SK-N-MC (cell line): ENCODE measurements around the gene SHROOM3.

Experiments
- DNase-seq: peaks from one replicate; pipeline ENCODE4 v3.0.0-alpha.2; 2011; ENCODE audit warnings: low read depth, low spot score
- H3K27ac ChIP-seq: fragments of 200-600 bp; sonication (generic); 2 replicates; pipeline ENCODE4 v1.5.1; 2016; ENCODE audit warnings: mixed run types
- H3K36me3 ChIP-seq: fragments of 200-600 bp; sonication (generic); 2 replicates; pipeline ENCODE4 v1.6.1; 2017; ENCODE audit warnings: antibody characterized with exemption, low read length, mixed read lengths; ENCODE audit not compliant: insufficient read depth
- H3K4me3 ChIP-seq: fragments of 200-600 bp; sonication (generic); 2 replicates; pipeline ENCODE4 v1.5.1; 2016
- H3K9ac ChIP-seq: fragments of 200-600 bp; sonication (generic); 2 replicates; pipeline ENCODE4 v1.8.0; 2017; ENCODE audit warnings: mixed run types, mixed read lengths; ENCODE audit not compliant: insufficient read length
- H3K9me3 ChIP-seq: fragments of 200-600 bp; sonication (generic); 2 replicates; pipeline ENCODE4 v1.6.1; 2017; ENCODE audit warnings: low read depth, mild to moderate bottlenecking, antibody characterized with exemption, low read length, moderate library complexity, mixed read lengths
- EZH2 ChIP-seq: fragments of 200-600 bp; sonication (generic); IDR thresholded peaks from one replicate; pipeline ENCODE4 v1.6.1; 2017; ENCODE audit warnings: antibody characterized with exemption
- FOXP2 ChIP-seq: optimal IDR thresholded peaks from 2 replicates; pipeline ENCODE3; 2011; ENCODE audit warnings: mild to moderate bottlenecking, moderate library complexity; ENCODE audit not compliant: insufficient read depth; ENCODE audit errors: extremely low read length, control extremely low read depth
- POLR2AphosphoS5 ChIP-seq: IDR thresholded peaks from 2 replicates; pipeline ENCODE4 v1.6.1; 2012; ENCODE audit warnings: mild to moderate bottlenecking, low read depth, low read length, borderline replicate concordance

The SHROOM3 gene

DNA sequence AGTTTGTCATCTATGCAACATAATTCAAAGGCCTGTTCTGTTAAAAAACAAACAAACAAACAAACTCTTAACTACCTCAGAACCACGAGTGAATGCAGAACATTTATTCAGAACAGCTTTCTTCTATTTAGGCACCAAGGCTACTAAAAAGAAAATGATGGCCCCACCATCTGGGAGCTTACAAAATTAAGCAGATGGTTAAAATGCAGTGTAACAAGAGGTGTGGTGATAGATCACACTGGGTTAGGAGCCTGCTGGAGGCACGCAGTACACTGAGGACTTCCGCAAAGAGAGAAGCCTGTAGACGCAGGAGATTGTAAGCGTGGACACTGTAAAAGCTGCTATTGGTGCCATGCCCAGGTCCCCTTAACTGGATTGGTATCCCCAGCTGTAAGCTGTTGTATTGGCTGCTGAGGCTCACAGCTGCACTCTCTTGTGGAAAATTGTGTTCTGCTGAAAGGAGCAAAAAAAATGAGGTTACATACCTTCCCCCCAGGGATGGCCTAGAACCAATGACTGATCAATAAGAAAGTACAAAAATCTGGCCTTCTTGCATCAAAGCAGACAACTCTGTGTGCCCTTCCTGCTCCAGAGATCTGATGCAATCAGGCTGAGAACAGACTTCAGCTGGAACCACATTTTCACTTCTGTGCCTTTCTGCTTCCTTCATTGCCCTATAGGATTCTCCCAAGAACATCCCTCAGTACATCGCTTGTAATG, 60.0 kb downstream of the SHROOM3 start:
- Histone ChIP-seq H3K36me3 (no peaks in the 10 kb centered on the region), H3K4me3 (no peak overlapping the region), H3K9me3 (no peaks in the 10 kb centered on the region), H3K27ac (no peak overlapping the region), H3K9ac (no peak overlapping the region)
- DNase-seq = no peak
- no peak for TF ChIP-seq POLR2AphosphoS5
- no peak for TF ChIP-seq FOXP2
- TF ChIP-seq EZH2 = no peak

GRCh38 chr4:76498550-76498949, 63.5 kb downstream of the SHROOM3 start:
- Histone ChIP-seq H3K27ac (no peak overlapping the region), H3K36me3 (no peaks in the 10 kb centered on the region), H3K4me3 (no peak overlapping the region), H3K9me3 (no peaks in the 10 kb centered on the region), H3K9ac (no peak overlapping the region)
- no peak for DNase-seq
- TF ChIP-seq FOXP2 (no peak), EZH2 (no peak), POLR2AphosphoS5 (no peak)

- Histone ChIP-seq H3K36me3 (no peaks in the 10 kb centered on the region), H3K9me3 (no peaks in the 10 kb centered on the region), H3K27ac (no peak overlapping the region), H3K4me3 (no peak overlapping the region), H3K9ac (no peak overlapping the region)
- TF ChIP-seq FOXP2 (no peak), EZH2 (no peak), POLR2AphosphoS5 (no peak)
- no peak for DNase-seq
Observed at GRCh38 chr4:76499461-76499860, 64.4 kb downstream of the SHROOM3 start.

DNA sequence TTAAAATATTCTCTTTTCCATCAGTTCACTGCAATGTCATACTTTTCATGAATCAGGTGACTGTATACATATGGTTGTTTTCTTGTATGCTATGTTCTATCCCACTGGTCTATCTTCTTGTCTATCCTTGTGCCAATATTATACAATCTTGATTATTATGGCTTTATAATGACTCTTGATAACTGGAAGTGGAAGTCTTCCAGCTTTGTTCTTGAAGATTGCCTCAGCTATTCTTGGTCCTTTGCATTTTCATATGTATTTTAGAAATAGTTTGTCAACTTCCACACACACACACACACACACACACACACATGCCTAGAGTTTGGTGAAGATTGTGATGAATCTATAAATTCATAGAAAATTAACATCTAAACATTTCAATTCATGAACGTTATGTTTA, 67.9 kb downstream of the SHROOM3 start:
- no peak for DNase-seq
- Histone ChIP-seq H3K9me3 (no peaks in the 10 kb centered on the region), H3K27ac (no peak overlapping the region), H3K36me3 (no peaks in the 10 kb centered on the region), H3K9ac (no peak overlapping the region), H3K4me3 (no peak overlapping the region)
- TF ChIP-seq EZH2 = no peak
- TF ChIP-seq POLR2AphosphoS5 = no peak
- TF ChIP-seq FOXP2 = no peak

- Histone ChIP-seq H3K36me3 (no peaks in the 10 kb centered on the region), H3K9ac (no peak overlapping the region), H3K9me3 (no peaks in the 10 kb centered on the region), H3K4me3 (no peak overlapping the region), H3K27ac (no peak overlapping the region)
- DNase-seq = peak; percentile 48
- TF ChIP-seq EZH2 (no peak), POLR2AphosphoS5 (no peak), FOXP2 (no peak)
Observed at GRCh38 chr4:76504613-76505465, 69.8 kb downstream of the SHROOM3 start.

GRCh38 chr4:76511947-76512346, 76.9 kb downstream of the SHROOM3 start:
- no peak overlapping the region for H3K27ac ChIP-seq
- TF ChIP-seq POLR2AphosphoS5 = no peak
- TF ChIP-seq EZH2 = no peak
- no peak for TF ChIP-seq FOXP2
- H3K4me3 ChIP-seq = no peak overlapping the region
- no peaks in the 10 kb centered on the region for H3K36me3 ChIP-seq
- H3K9me3 ChIP-seq = no peaks in the 10 kb centered on the region
- no peak overlapping the region for H3K9ac ChIP-seq
- no peak for DNase-seq

- Histone ChIP-seq H3K27ac (no peak overlapping the region), H3K9me3 (no peaks in the 10 kb centered on the region), H3K9ac (no peak overlapping the region), H3K4me3 (no peak overlapping the region), H3K36me3 (no peaks in the 10 kb centered on the region)
- TF ChIP-seq EZH2 (no peak), POLR2AphosphoS5 (no peak), FOXP2 (no peak)
- no peak for DNase-seq
Observed at GRCh38 chr4:76513482-76513881, 78.5 kb downstream of the SHROOM3 start.

DNA sequence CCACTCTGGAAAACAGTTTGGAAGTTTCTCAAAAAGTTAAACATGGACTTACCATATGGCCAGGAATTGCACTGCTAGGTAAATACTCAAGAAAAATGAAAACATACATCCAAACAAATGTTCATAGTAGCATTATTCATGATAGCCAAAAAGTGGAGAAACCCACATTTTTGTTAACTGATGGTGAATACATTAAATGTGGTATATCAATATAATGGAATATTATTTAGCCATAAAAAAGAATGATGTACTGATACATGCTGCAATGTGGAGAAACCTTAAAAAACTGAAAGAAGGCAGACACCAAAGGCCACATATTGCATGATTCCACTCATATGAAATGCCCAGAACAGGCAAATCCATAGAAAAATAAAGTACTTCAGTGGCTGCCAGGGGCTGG, 79.1 kb downstream of the SHROOM3 start:
- Histone ChIP-seq H3K4me3 (no peak overlapping the region), H3K9ac (no peak overlapping the region), H3K27ac (no peak overlapping the region), H3K9me3 (no peaks in the 10 kb centered on the region), H3K36me3 (no peaks in the 10 kb centered on the region)
- DNase-seq = no peak
- TF ChIP-seq EZH2 (no peak), FOXP2 (no peak), POLR2AphosphoS5 (no peak)
